ENCODE results near the gene KRTAP10-6.
"Not testable (repeated sequence)": the region's sequence is repeated elsewhere in the genome, so short reads cannot be mapped to it uniquely, and the experiment has no call there.

Gene KRTAP10-6

GRCh38 chr21:44574457-44575306 lies 17.6 kb downstream of the KRTAP10-6 start:
- no peak overlapping the region for H3K27ac ChIP-seq
- peak; percentile 11; the same call in 1 of the 2 replicates for TF ChIP-seq CTCF (conservative IDR thresholded peaks at IDR 0.05)

- not testable (repeated sequence) for H3K27ac ChIP-seq
Observed at GRCh38 chr21:44573630-44574456, 18.5 kb downstream of the KRTAP10-6 start, which contains the start of gene KRTAP10-4. Gene KRTAP10-4, plus strand, starts transcription at chr21:44573729. Its CDS starts 30 bp downstream, at chr21:44573759.

GRCh38 chr21:44572959-44573583 lies 19.2 kb downstream of the KRTAP10-6 start:
- no peak for TF ChIP-seq CTCF (conservative IDR thresholded peaks at IDR 0.05)
- H3K27ac ChIP-seq: no peak overlapping the region

- no peak for TF ChIP-seq CTCF (conservative IDR thresholded peaks at IDR 0.05)
- no peak overlapping the region for H3K27ac ChIP-seq
Observed at GRCh38 chr21:44571844-44572782, 20.2 kb downstream of the KRTAP10-6 start.

GRCh38 chr21:44571296-44571695 lies 21.0 kb downstream of the KRTAP10-6 start:
- no peak overlapping the region for H3K27ac ChIP-seq
- TF ChIP-seq CTCF (conservative IDR thresholded peaks at IDR 0.05): no peak

GRCh38 chr21:44569861-44570517 lies 22.3 kb downstream of the KRTAP10-6 start:
- no peak for TF ChIP-seq CTCF (conservative IDR thresholded peaks at IDR 0.05)
- no peak overlapping the region for H3K27ac ChIP-seq

All from VCaP (cell line).